CD4-positive, alpha-beta T cell treated with Interleukin-17A for 4 hours (primary cell): Measurements from ENCODE around the gene ABLIM2.
A peak's percentile ranks its signal among the peaks of the same experiment; 100 is the strongest.

Experiments used
- DNase-seq: peaks from one replicate; pipeline ENCODE4 v3.0.0-alpha.2; 2020; ENCODE audit warnings: mixed read lengths

ABLIM2 gene

DNA sequence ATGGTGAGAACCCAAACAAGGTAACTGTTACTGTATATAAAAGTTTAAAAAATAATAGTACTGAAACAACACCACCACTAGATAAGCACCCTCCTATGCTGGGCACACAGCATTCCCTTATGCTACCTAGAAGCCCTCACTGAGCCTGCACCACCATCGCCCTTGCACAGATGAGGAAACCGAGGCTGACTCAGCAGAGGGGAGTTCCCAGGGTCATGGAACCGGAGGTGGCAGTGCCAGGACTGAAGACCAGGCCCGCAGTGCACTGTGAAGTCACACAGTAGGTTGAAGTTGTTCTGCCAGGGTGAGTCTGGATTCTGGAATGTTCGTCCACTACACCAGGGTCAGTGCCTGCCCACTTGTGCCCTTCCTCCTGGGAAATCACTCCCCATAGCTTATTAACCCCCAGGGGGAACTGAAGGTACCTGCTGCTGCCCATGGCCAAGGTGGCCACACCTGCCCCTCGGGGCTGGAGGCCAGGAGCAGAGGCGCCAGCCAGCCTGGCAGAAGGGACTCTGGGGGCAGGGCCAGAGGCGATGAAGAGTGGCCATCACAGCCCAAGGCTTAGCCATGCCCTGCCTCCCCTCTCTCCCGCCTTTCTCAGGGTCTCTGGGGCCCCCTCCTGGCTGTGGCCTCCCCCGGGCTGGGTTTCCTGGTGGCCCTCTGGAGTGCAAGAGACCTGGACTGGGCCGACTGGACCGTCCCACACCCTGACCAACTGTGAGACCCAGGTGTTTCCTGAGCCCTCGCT, 15.1 kb upstream of the ABLIM2 start:
- DNase-seq = no peak

- DNase-seq = no peak
These were observed 13.6 kb upstream of the ABLIM2 start for GRCh38 chr4:8171984-8172924.

GRCh38 chr4:8171266-8171665, 12.7 kb upstream of the ABLIM2 start:
- DNase-seq = no peak

DNA sequence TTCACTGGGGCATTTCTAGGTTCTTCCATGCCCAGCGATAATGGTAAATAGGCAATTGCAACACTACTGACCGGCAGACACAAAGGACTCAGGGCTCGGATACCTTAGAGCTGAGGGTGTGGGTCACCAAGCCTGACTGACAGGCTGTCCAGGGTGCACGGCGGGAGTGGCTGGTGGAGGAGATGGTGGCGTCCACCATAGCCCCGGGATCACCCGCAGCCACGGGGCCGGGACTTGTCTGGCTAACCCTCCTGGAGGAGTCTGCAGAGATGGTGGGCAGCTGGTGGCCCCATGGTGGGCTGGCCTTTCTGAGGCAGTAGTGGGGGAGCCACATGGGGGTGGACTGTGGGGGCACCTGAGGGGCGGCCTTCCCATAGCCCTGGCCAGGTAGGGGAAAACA, 11.7 kb upstream of the ABLIM2 start:
- DNase-seq = no peak

- DNase-seq = no peak
These were observed 11.2 kb upstream of the ABLIM2 start for GRCh38 chr4:8169763-8170162.

DNA sequence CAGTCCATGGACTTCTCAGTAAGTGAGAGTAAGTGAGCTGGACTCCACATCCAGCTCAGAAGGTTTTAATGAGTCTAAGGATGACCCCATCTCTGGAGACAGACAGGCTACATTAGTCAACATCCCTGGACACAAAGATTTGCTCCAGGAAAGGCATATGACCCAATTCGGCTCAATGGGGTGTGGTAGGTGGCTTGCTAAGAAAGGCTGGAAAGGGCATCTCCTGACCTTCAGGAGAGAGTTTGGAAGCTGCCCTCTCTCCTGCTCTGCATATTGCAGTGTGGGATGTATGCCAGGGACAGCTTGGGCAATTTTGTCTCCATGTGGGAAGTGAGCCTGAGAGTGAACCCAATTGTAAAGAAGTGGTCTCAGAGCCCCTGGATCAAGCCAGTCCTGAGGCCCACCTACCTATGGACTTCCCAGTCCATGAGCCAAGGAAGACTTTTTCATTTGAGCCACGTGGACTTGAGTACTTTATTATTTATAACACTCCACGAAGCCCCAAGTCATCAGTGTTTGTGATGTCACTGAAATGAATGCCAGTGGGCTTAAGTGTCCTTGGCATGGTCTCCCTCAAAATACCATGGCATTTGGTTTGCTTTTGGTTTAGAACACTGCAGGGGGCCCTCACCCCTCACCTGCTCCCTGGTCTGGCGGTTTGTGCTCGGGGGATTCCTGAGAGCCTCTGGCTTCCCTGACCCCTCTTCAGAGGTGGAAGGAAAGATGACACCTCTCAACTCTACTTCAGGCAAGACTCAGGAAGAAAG, 10.4 kb upstream of the ABLIM2 start:
- no peak for DNase-seq

DNA sequence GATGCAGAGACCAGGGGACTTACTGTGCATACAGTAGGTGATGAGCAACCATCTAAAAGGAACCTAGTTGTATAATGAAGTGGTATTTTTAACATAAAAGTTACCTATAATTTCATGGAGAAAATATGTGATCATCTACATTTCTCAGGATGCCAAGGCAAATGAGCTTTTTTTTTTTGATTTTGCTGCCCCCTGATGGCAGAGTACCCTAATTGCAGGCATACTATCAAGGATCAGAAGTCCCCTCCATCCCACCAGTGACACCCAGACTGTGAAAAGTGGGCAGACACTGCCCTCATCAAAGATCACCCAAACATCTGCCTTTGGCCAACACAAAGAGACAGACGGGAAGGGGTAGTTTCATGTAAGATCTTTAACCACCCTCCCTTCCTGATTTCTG, 9.6 kb upstream of the ABLIM2 start:
- DNase-seq = no peak

DNA sequence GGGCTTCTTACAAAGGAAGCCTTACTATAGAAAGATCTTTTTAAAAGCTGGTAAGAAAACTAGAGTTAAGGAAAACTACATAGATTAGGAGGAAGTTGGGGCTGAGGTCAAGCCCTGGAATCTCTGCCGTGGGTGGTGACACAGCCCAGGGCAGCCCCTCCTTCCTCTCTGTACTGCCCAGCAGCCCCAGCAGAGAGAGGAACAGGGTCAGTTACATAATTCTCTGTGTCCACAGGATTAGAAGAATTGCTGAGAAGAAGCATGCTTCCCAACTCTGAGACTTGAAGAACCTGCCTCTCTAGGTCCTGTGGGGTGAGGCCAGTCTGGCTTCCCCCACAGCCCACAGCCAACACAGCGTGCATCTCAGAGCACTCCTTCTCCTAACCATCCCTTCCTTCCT, 9.2 kb upstream of the ABLIM2 start:
- DNase-seq = no peak

DNA sequence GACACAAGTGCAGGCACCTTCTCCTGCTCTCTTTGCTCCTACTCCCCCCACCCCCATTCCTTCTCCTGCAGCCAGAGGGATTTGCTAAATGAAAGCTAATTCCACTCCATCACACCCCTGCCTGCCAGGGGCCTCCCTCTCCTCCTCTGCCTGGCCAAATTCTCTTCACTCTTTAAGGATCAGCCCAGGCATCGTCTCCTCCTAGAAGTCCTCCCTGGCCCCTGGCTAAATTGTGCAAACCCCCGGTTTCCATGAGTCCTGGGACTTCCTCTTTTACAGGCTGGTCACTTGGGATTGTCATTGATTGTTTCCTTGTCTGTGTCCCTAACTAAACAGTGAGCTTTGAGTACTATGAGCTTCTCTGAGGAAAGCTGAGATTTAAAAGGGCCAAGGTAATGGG, 8.7 kb upstream of the ABLIM2 start:
- no peak for DNase-seq

- DNase-seq = no peak
These were observed 6.8 kb upstream of the ABLIM2 start for GRCh38 chr4:8165374-8165896.

DNA sequence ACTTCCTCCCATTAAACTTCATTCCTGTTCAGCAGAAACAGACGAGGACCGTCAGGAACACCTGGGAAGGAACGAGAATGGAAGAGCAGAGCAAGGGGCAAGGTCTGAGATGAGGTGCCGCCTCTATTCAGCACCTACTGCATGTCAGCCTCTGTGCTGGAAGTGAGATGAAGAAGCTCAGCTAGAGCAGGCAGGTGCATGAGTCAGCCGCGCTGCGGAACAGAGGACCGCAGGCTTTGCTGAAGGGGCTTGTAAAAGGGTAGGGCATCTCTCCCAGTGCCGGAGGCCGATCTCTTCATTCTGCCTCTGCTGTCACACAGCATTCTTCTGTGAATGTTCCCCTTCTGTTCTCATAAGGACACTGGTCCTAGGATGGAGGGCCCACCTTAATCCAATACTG, 6.1 kb upstream of the ABLIM2 start:
- no peak for DNase-seq

GRCh38 chr4:8164194-8164565, 5.6 kb upstream of the ABLIM2 start:
- no peak for DNase-seq

GRCh38 chr4:8163436-8164193, 5.0 kb upstream of the ABLIM2 start:
- DNase-seq = no peak

GRCh38 chr4:8163026-8163425, 4.4 kb upstream of the ABLIM2 start:
- no peak for DNase-seq

DNA sequence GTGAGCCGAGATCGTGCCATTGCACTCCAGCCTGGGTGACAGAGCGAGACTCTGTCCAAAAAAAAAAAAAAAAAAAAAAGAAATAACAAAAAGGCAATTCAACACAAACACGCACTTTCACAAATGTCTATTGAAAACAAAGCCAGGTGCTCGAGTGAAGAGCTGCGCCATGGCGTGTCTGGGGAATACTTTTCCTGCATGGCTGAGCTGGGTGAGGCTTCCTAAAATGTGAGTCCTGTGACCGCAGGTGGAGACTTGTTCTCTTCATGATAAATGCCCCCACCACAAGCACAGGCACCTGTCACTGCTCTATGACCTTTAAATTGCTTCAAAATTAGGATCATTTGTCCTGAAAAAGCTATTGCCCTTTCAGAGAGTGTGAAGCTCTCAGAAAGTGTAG, 4.0 kb upstream of the ABLIM2 start:
- no peak for DNase-seq

GRCh38 chr4:8160572-8160971, 2.0 kb upstream of the ABLIM2 start:
- DNase-seq = no peak

GRCh38 chr4:8160233-8160560, 1.6 kb upstream of the ABLIM2 start:
- no peak for DNase-seq

- no peak for DNase-seq
These were observed 1.1 kb upstream of the ABLIM2 start for GRCh38 chr4:8159537-8160232.

DNA sequence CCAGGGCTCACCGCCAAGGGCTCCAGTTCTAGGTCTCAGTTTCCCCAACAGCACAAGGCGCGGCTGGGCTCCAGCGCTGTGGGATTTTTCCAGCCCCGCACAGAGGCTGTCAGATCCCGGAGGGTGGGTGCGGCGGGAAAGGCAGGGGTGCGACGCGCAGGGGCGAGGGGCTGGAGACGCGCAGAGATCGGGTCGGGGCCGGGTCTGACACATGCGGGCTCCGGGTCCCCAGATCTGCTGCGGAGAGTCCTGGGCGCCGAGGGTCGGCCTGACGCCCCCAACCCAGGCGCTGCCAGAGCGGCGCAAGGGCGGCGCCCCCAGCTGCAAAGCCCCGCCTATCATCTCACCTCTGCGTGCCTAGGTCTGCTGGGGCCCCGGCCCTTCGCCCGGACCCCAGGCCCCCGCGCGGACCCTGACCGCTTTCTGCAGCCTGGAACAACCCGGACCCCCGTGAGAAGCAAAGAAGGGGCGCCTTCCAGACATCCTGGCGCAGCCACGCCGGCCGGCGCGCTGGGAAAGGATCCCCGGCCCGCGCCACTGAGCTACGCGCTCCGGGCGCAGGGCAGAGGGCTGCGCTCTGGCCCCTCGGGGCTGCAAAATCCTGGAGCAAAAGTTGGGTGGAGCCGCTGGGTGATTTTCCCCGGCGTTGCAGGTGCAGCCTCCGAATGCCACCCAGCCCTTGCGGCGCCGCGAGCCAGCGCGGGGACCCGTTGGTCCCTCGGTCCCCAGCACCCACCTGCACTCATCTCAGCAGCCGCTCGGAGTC, 486 bp downstream of the ABLIM2 start:
- DNase-seq = peak; percentile 9

DNA sequence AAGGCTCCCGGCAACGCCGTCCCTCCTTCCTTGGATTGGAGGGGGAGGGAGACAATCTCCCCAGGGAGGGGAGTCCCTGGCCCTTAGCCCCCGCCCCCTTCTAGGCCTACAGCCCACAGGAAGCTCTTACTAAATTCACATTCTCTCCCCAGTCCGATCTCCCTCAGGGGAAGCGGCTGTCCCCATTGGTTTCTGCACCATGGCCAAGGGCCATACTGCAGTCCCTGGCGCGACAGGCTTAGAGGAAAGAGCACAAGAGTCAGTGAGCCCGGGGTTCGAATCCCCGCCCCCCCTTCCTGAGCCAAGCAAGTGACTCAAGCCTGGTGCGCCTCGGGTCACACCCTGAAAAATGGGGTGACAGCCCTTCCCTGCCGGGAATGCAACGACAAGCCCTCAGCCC, 1.1 kb downstream of the ABLIM2 start:
- no peak for DNase-seq

- no peak for DNase-seq
These were observed 2.0 kb downstream of the ABLIM2 start for GRCh38 chr4:8156617-8157016.
